Measurements from ENCODE around the gene UBL7.
"Not testable (repeated sequence)": the region's sequence is repeated elsewhere in the genome, so short reads cannot be mapped to it uniquely, and the experiment has no call there.

The UBL7 gene

DNA sequence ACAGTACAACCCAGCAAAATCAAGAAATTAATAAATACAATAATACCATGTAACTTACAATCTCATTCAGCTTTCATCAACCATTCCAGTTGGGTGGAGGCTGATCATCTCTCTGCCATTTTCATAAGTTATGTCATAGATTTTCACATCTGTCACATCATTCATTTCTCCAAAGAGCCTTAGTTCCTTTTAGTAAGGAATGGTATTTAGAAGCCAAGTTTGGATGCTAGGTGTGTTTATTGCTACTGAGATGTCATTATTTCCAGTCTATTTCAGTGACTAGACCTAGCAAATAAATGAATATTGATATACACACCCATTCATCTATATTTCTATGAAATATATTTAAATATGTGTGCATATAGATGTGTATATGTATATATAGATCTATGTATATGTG is 2.7 kb upstream of the UBL7 start:
- DNase-seq (ENCODE audit: low spot score) = no peak

DNA sequence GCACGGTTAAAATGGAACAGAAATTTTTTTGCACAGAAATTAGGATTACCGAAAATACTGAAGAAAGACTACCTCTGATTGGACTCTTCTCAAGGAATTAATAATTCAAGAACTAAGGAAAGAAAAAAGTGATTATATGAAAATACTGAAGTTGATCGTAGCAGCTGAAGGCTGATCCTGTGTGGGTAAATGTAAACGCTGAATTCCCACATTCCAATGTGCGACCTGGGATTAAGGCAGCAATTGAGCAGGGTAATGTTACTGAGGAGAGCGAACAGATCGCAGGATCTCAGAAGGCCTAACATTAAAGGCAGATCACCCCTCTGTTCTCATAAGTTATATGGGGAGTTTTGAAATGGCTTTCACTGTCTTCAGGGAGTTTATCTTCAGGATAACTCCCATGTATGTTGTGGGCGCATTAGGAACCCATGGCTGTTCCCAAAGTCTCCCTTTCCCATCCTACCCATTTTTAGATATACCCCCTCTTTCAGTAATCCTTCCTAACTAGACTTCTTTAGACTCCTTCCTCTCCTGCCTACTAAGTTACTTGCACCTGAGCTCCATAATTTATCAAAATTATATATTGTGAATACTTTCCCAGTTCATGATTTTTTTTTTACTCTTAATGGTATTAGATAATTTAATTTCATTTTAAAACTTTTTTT is 1.0 kb upstream of the UBL7 start:
- DNase-seq (ENCODE audit: low spot score) = no peak

GRCh38 chr15:74460298-74460697 is 662 bp downstream of the UBL7 start:
- DNase-seq (ENCODE audit: low spot score) = no peak

DNA sequence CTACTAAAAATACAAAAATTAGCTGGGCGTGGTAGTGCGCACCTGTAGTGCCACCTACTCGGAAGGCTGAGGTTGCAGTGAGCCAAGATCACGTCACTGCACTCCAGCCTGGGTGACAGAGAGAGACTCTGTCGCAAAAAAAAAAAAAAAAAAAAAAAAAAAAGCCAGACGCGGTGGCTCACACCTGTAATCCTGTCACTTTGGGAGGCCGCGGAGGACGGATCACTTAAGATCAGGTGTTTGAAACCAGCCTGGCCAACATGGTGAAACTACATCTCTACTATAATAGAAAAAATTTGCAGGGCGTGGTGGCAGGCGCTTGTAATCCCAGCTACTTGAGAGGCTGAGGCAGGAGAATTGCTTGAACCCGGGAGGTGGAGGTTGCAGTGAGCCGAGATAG is 1.2 kb downstream of the UBL7 start:
- not testable (repeated sequence) for DNase-seq (ENCODE audit: low spot score)

- DNase-seq (ENCODE audit: low spot score) = no peak
Observed at GRCh38 chr15:74458473-74458872, 2.5 kb downstream of the UBL7 start.

DNA sequence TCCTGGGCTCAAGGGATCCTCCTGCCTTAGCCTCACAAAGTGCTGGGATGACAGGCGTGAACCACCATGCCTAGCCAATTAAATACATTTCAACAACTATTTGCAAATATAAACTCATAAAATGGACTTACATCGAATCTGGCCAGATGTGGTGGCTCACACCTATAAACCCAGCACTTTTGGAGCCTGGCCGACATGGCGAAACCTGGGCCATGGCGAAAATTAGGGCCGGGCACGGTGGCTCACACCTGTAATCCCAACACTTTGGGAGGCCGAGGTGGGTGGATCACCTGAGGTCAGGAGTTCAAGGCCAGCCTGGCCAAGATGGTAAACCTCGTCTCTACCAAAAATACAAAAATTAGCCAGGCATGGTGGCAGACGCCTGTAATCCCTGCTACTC is 3.9 kb downstream of the UBL7 start:
- DNase-seq (ENCODE audit: low spot score) = not testable (repeated sequence)

GRCh38 chr15:74454764-74455500 is 6.0 kb downstream of the UBL7 start:
- no peak for DNase-seq (ENCODE audit: low spot score)

DNA sequence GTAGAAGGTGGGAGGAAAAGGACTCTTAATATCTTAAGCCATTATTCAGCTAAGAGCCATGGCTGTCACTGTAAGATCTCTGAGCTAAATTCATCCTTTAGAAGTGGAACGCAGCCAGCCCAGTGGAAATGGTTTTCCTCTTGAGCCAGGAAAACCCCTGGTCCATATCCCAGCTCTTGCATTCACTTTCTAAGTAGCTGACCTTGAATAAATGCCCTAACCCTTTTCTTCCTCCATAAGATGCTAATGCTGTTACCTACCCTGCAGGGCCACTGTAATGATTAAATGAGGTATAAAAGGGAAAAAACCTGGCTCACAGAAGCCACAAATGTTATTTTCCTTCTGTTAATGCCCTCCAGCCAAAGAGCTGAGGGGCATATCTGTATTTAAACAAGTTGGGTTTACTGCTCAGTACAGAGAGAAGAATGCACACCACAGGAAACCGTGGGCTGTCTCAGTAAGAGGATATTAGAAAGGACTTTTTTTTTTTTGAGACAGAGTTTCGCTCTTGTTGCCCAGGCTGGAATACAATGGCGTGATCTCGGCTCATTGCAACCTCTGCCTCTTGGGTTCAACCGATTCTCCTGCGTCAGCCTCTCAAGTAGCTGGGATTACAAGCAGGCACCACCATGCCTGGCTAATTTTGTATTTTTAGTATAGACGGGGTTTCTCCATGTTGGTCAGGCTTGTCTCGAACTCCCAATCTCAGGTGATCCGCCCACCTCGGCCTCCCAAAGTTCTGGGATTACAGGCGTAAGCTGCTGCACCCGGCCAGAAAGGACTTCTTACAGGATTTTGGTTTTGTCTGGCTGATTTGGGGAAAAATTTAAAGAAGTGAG is 6.8 kb downstream of the UBL7 start:
- DNase-seq (ENCODE audit: low spot score) = peak; percentile 58

GRCh38 chr15:74451861-74452835 is 8.8 kb downstream of the UBL7 start:
- DNase-seq (ENCODE audit: low spot score) = peak; percentile 51

GRCh38 chr15:74451322-74451721 is 9.6 kb downstream of the UBL7 start:
- peak; percentile 19 for DNase-seq (ENCODE audit: low spot score)

GRCh38 chr15:74449643-74450205 is 11.2 kb downstream of the UBL7 start:
- DNase-seq (ENCODE audit: low spot score) = peak; percentile 96

GRCh38 chr15:74449095-74449494 is 11.9 kb downstream of the UBL7 start:
- no peak for DNase-seq (ENCODE audit: low spot score)

- no peak for DNase-seq (ENCODE audit: low spot score)
Observed at GRCh38 chr15:74445816-74446763, 14.9 kb downstream of the UBL7 start.

DNA sequence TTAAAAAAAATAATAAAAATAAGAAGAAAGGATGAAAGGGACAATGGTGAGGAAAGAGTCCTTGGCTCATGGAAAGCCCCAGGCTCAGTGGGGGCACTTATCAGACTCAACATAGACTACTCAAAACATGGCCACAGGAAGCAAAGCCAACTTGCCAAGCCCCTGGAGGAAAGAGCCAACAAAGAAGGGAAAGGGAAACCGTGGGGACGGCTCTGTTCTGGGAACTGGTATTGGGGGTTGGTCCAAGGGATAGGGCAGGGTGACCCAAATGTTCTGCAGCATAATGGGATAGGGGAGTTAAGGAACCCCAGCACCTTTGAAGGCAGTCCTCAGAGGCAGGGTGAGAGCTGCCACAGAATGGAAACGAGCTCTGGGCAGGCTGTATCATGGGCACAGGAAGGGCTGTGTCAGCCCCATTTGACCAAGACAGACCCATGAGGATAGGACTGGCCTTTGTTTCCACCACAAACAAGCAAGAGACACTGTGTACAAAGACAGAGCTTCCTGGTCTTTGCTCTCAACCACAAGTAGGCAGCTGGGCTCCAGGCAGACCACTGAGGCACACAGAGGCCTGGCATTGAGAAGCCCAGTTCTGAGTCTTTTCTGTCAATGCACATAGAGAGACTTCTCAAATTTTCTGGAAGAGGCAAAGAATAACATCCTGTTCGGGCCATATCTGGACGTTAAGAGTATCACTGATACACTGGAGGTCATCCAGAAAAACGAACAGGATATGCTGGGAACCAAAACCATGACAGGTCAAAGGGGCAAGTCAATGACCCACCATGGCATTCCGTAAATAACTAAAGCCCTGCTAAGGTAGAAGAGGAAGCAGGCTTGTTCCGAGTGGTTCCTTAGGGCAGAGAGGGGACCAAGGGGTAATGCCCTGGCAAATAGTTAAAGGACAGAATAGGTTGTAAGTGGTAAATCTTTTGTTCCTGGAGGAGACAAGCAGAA is 16.6 kb downstream of the UBL7 start:
- no peak for DNase-seq (ENCODE audit: low spot score)

DNA sequence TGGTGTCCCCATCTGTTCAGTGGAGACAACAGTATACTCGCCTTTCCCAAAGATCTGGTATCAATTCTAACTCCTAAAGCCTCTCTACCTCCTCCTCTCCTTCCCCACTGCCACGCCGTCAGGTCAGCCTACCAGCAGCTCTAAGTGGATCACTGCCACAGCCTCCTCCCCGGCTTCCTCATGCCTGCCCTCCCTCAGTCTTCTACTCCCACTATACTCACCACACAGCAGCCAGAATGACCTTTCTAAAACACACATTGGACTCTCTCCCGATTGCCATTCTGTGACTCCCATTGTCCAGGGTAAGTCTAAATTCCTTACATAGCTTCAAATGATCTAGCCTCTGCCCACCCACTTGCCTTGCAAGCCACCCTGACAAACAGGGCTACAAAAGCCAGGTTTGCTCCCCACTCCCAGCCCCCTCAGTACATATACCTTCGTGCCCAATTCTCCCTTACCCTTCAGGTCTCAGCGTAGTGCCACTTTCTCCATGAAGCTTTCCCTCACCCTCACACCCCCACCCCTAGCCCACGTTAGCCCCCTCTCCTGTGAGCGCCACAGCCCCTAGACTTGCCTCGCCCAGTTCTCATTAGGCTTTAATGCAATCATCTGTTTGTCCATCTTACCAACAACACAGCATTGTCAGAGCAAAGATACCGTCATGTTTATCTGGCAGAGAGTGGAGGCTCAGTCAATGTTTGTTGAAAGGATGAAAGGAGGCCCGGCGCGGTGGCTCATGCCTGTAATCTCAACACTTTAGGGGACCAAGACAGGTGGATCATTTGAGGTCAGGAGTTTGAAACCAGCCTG is 17.7 kb downstream of the UBL7 start:
- peak; percentile 28 for DNase-seq (ENCODE audit: low spot score)

- DNase-seq (ENCODE audit: low spot score) = no peak
Observed at GRCh38 chr15:74442604-74443003, 18.4 kb downstream of the UBL7 start.

- no peak for DNase-seq (ENCODE audit: low spot score)
Observed at GRCh38 chr15:74442063-74442462, 18.9 kb downstream of the UBL7 start.
